ENCODE measurements around the gene PIK3C2A.

DNA sequence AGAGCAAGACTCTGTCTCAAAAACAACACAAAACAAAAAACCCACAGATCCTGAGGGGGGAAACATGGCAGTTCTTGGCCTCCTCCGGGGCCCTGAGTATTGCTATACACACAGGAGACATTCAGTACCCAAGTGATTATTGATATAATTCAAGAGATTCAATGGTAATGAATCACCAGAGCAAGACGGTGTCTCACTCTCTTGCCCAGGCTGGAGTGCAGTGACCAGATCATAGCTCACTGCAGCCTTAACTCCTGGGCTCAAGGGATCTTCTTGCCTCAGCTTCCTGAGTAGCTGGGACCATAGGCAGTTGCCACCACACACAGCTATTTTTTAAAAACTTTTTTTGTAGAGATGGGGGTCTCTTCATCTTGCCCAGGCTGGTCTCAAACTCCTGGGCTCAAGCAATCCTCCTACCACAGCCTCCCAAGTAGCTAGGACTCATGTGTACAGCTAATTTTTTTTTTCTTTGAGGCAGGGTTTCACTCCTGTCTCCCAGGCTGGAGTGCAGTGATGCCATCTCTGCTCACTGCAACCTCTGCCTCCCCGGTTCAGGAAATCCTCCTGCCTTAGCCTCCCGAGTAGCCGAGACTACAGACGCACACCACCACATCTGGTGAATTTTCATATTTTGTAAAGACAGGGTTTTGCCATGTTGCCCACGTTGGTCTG, 21.8 kb upstream of the PIK3C2A start:
- TF ChIP-seq CTCF (IDR thresholded peaks at IDR 0.05) (no peak), POLR2AphosphoS5 (IDR thresholded peaks at IDR 0.05; ENCODE audit: low read depth, low read length) (no peak), REST (IDR thresholded peaks at IDR 0.05; ENCODE audit: insufficient read depth in 1 of 2, low read depth in 2 of 2, low read length in 1 of 2) (no peak)
